Stimulated activated CD8-positive, alpha-beta memory T cell treated with anti-CD3 and anti-CD28 coated beads, Interleukin-12 subunit alpha, Interleukin-12 subunit beta, amount 100 ng/mL, for 24 hours (primary cell): ENCODE data around the gene PCDHA8.
"Not testable (repeated sequence)": the region's sequence is repeated elsewhere in the genome, so short reads cannot be mapped to it uniquely, and the experiment has no call there.

Experiments used
- DNase-seq: peaks from one replicate; pipeline ENCODE4 v3.0.0-alpha.2; 2020; ENCODE audit errors: extremely low read depth

PCDHA8 gene

GRCh38 chr5:140827704-140828361, 13.2 kb upstream of the PCDHA8 start, which contains the start of gene PCDHA6:
Gene PCDHA6, plus strand, starts transcription at chr5:140827960. Its CDS starts 132 bp downstream, at chr5:140828092.
- no peak for DNase-seq

DNA sequence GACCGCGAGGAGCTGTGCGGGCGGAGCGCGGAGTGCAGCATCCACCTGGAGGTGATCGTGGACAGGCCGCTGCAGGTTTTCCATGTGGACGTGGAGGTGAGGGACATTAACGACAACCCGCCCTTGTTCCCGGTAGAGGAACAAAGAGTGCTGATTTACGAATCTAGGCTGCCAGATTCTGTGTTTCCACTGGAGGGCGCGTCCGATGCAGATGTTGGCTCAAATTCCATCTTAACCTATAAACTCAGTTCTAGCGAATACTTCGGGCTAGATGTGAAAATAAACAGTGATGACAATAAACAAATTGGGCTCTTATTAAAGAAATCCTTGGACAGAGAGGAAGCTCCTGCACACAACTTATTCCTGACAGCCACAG, 12.6 kb upstream of the PCDHA8 start:
- no peak for DNase-seq

GRCh38 chr5:140829511-140830501, 11.2 kb upstream of the PCDHA8 start:
- DNase-seq: not testable (repeated sequence)

DNA sequence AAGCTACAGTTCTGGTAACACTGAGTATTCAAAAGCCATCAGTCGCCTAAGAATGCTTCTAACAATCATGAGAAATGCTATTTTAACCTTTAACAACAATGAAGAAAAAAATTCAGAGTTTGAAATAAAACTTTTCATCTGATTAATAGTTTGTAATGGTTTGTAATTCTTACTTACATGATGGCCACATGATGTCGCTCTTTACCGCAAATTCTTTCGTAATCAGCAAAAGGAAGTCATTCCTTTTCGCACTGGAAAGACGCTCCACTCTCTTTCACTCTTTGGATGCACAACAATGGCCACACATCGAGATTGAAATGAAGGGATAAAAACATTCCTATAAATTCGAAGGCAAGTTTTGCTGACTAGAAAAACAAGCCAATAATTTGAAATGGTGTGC, 7.0 kb upstream of the PCDHA8 start, which contains the start of gene PCDHA7:
PCDHA7 (plus strand) TSS at position 277 of the 400 bp plus-strand sequence; CDS start at position 392, 115 bp downstream.
- DNase-seq: no peak

DNA sequence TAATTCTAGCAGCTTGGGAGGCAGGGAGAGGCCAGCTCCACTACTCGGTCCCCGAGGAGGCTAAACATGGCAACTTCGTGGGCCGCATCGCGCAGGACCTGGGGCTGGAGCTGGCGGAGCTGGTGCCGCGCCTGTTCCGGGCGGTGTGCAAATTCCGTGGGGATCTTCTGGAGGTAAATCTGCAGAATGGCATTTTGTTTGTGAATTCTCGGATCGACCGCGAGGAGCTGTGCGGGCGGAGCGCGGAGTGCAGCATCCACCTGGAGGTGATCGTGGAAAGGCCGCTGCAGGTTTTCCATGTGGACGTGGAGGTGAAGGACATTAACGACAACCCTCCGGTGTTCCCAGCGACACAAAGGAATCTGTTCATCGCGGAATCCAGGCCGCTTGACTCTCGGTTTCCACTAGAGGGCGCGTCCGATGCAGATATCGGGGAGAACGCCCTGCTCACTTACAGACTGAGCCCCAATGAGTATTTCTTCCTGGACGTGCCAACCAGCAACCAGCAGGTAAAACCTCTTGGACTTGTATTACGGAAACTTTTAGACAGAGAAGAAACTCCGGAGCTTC, 6.5 kb upstream of the PCDHA8 start:
- DNase-seq: not testable (repeated sequence)

- DNase-seq: no peak
These were observed 5.1 kb upstream of the PCDHA8 start for GRCh38 chr5:140835622-140836510.

- DNase-seq: no peak
These were observed 2.1 kb downstream of the PCDHA8 start for GRCh38 chr5:140842798-140843733.

GRCh38 chr5:140848139-140849102, 7.4 kb downstream of the PCDHA8 start, which contains the start of gene PCDHA9:
Gene PCDHA9, plus strand, starts transcription at chr5:140848382. Its CDS starts 114 bp downstream, at chr5:140848496.
- not testable (repeated sequence) for DNase-seq

GRCh38 chr5:140849831-140850634, 9.0 kb downstream of the PCDHA8 start:
- not testable (repeated sequence) for DNase-seq

- no peak for DNase-seq
These were observed 15.0 kb downstream of the PCDHA8 start, which contains the start of gene PCDHA10 for GRCh38 chr5:140855772-140856674. Gene PCDHA10, plus strand, starts transcription at chr5:140855897. Its CDS starts 152 bp downstream, at chr5:140856049.

GRCh38 chr5:140857177-140857986, 16.4 kb downstream of the PCDHA8 start:
- DNase-seq: no peak

- DNase-seq: no peak
These were observed 16.9 kb downstream of the PCDHA8 start for GRCh38 chr5:140857987-140858240.

GRCh38 chr5:140862441-140863295, 21.7 kb downstream of the PCDHA8 start:
- no peak for DNase-seq

DNA sequence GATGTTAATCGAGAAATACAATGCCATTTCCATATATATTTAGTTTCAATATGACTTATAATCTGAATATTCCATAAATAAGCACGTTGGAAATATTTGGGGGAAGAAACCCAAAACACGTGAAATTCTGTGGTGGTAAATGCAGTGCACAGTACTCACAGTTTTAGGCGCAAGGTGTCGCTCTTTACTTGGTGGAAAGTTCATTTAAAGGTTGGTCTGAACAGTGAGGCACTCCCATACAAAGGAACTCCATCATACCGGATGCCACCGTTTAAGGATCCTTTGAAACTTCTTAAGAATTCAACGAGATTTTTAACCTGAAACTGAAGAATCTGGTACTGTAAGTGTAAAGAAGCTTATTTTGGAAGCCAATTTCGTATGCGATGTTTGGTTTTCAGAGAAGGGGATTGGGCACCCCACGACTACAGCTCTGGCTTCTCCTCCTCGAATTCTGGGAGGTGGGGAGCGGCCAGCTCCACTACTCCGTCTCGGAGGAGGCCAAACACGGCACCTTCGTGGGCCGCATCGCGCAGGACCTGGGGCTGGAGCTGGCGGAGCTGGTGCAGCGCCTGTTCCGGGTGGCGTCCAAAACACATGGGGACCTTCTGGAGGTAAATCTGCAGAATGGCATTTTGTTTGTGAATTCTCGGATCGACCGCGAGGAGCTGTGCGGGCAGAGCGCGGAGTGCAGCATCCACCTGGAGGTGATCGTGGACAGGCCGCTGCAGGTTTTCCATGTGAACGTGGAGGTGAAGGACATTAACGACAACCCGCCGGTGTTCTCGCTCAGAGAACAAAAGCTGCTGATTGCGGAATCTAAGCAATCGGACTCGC, 28.0 kb downstream of the PCDHA8 start, which contains the start of gene PCDHA11:
PCDHA11 (plus strand) TSS at position 237 of the 834 bp plus-strand sequence; CDS start at position 384, 147 bp downstream.
- DNase-seq: no peak
